GM23338 (cell line): Measurements from ENCODE around the gene HCRT. TPM values are rescaled to one million over a fixed set of nuclear protein-coding genes. Genes with fewer than 3 reads are reported as not detected.

Experiments
- ATAC-seq: fragments of 200-7000 bp; cut with Tn5 transposase; 3 replicates; pipeline ENCODE4 v1.9.1; 2020
- DNase-seq: peaks from one replicate; pipeline ENCODE4 v3.0.0-alpha.2; 2015; ENCODE audit warnings: low spot score
- H2AFZ ChIP-seq: fragments of 200-600 bp; sonication (generic); 2 replicates; pipeline ENCODE4 v1.8.0; 2016; ENCODE audit warnings: antibody characterized with exemption, mild to moderate bottlenecking, moderate library complexity
- H3F3A ChIP-seq: fragments of 200-600 bp; sonication (generic); replicated peaks from 2 replicates; pipeline ENCODE4 v1.8.0; 2017; ENCODE audit warnings: antibody characterized with exemption, mixed run types, low read depth
- H3K27ac ChIP-seq: fragments of 200-600 bp; sonication (generic); 2 replicates; pipeline ENCODE4 v1.6.1; 2016; ENCODE audit warnings: low read depth
- H3K27me3 ChIP-seq: fragments of 200-600 bp; sonication (generic); 2 replicates; pipeline ENCODE4 v1.8.0; 2016; ENCODE audit warnings: mild to moderate bottlenecking, mixed run types, moderate library complexity; ENCODE audit not compliant: insufficient read depth
- H3K36me3 ChIP-seq: fragments of 200-600 bp; sonication (generic); 2 replicates; pipeline ENCODE4 v1.8.0; 2016; ENCODE audit warnings: mild to moderate bottlenecking; ENCODE audit not compliant: insufficient read depth
- H3K4me1 ChIP-seq: fragments of 200-600 bp; sonication (generic); 2 replicates; pipeline ENCODE4 v1.8.0; 2016; ENCODE audit warnings: mild to moderate bottlenecking, moderate library complexity; ENCODE audit not compliant: insufficient read depth
- H3K4me2 ChIP-seq: fragments of 200-600 bp; sonication (generic); 2 replicates; pipeline ENCODE4 v1.7.1; 2017; ENCODE audit warnings: mixed run types
- H3K4me3 ChIP-seq: fragments of 200-600 bp; sonication (generic); 2 replicates; pipeline ENCODE4 v1.6.1; 2016; ENCODE audit warnings: mixed run types
- H3K79me2 ChIP-seq: fragments of 200-600 bp; sonication (generic); replicated peaks from 2 replicates; pipeline ENCODE4 v1.8.0; 2017; ENCODE audit warnings: mild to moderate bottlenecking; ENCODE audit not compliant: insufficient read depth
- H3K9me2 ChIP-seq: fragments of 200-600 bp; sonication (generic); 2 replicates; pipeline ENCODE4 v1.8.0; 2017; ENCODE audit not compliant: insufficient read depth
- H4K20me1 ChIP-seq: fragments of 200-600 bp; sonication (generic); replicated peaks from 2 replicates; pipeline ENCODE4 v1.8.0; 2017; ENCODE audit warnings: mild to moderate bottlenecking; ENCODE audit not compliant: insufficient read depth
- H3K27ac Mint-ChIP-seq: 2 replicates; pipeline ENCODE4 v1.8.0; 2020; ENCODE audit warnings: inconsistent platforms, mild to moderate bottlenecking, moderate library complexity, mixed read lengths
- H3K27me3 Mint-ChIP-seq: 3 replicates; pipeline ENCODE4 v1.8.0; 2022; ENCODE audit warnings: low read depth, mild to moderate bottlenecking, moderate library complexity, mixed read lengths, inconsistent platforms; ENCODE audit not compliant: insufficient read depth, poor library complexity
- H3K36me3 Mint-ChIP-seq: 3 replicates; pipeline ENCODE4 v1.8.0; 2021; ENCODE audit warnings: low read depth, mild to moderate bottlenecking, inconsistent platforms, moderate library complexity, mixed read lengths
- H3K4me1 Mint-ChIP-seq: 3 replicates; pipeline ENCODE4 v1.8.0; 2020; ENCODE audit warnings: mild to moderate bottlenecking, inconsistent platforms, mixed read lengths
- H3K4me3 Mint-ChIP-seq: 3 replicates; pipeline ENCODE4 v1.8.0; 2021; ENCODE audit warnings: moderate library complexity, mild to moderate bottlenecking, inconsistent platforms, mixed read lengths
- H3K9me3 Mint-ChIP-seq: 3 replicates; pipeline ENCODE4 v1.8.0; 2020; ENCODE audit warnings: moderate library complexity, mild to moderate bottlenecking, inconsistent platforms, mixed read lengths
- CREB1 ChIP-seq: fragments of 250-450 bp; sonication (Bioruptor Pico); IDR thresholded peaks from 2 replicates; pipeline ENCODE4 v1.5.0; 2020; ENCODE audit warnings: low read depth, mild to moderate bottlenecking, moderate library complexity
- ETS1 ChIP-seq: IDR thresholded peaks from 2 replicates; pipeline ENCODE4 v1.6.1; 2016; ENCODE audit warnings: antibody characterized with exemption
- EZH2 ChIP-seq: fragments of 200-600 bp; sonication (generic); IDR thresholded peaks from one replicate; pipeline ENCODE4 v1.8.0; 2017; ENCODE audit warnings: antibody characterized with exemption, mild to moderate bottlenecking, low read depth; ENCODE audit not compliant: unreplicated experiment
- EZH2phosphoT487 ChIP-seq: fragments of 200-600 bp; sonication (generic); IDR thresholded peaks from one replicate; pipeline ENCODE4 v1.8.1; 2018; ENCODE audit warnings: antibody characterized with exemption; ENCODE audit not compliant: unreplicated experiment
- JUNB ChIP-seq: IDR thresholded peaks from one replicate; pipeline ENCODE4 v1.6.1; 2016; ENCODE audit warnings: antibody characterized with exemption; ENCODE audit not compliant: unreplicated experiment
- POLR2AphosphoS5 ChIP-seq: IDR thresholded peaks from 2 replicates; pipeline ENCODE4 v1.6.1; 2016; ENCODE audit warnings: antibody characterized with exemption, low read depth
- REST ChIP-seq: IDR thresholded peaks from one replicate; pipeline ENCODE4 v1.6.1; 2018; ENCODE audit warnings: antibody characterized with exemption; ENCODE audit not compliant: unreplicated experiment
- STAT1 ChIP-seq: IDR thresholded peaks from one replicate; pipeline ENCODE4 v1.6.1; 2016; ENCODE audit warnings: antibody characterized with exemption; ENCODE audit not compliant: unreplicated experiment
- ZNF331 ChIP-seq: fragments of 250-450 bp; sonication (Bioruptor Pico); IDR thresholded peaks from 2 replicates; pipeline ENCODE4 v1.5.0; 2020; ENCODE audit warnings: low read depth, mild to moderate bottlenecking, moderate library complexity
- polyA plus RNA-seq: library from polyadenylated mRNA; unstranded; fragments of >200 nt; fragmentation: Nextera tagmentation; extraction: Ambion mirVana; gene quantifications from 2 replicates; pipeline ENCODE4 v1.2.1, GENCODE V29; 2016
- total RNA-seq: library from RNA; depleted of rRNA; stranded (reverse); fragments of >200 nt; shearing (Covaris generic); gene quantifications from 2 replicates; pipeline ENCODE4 v1.2.3, GENCODE V29; 2014
- TF ChIP-seq, protein P1 (sequence below): fragments of 250-450 bp; sonication (Bioruptor Pico); IDR thresholded peaks from 2 replicates; pipeline ENCODE4 v1.5.0; 2020; ENCODE audit warnings: mild to moderate bottlenecking, moderate library complexity

HCRT gene
- total and polyA plus RNA-seq, 2 experiments from 2014 or later = not detected

DNA sequence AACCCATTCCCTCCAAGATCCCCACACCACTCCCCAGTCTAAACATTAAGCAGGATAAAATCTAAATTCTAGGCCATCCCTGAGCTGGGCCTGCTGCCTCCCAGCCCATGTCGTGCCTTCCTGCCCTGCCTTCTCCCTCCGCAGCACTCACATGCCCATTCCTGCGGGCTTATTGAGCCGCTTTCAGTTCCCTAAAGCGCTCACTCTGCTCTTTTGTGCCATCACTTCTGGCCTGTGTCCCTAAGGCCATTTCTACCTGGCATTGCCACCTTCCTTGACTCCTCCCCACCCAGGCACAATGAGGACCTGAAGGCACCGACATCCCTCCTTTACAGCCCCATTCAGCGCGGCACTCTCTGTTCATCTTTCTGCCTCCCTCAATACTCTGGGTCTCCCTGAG, 17.4 kb downstream of the HCRT start:
- Histone ChIP-seq H3K27me3 (no peaks in the 10 kb centered on the region), H2AFZ (no peak overlapping the region), H3F3A (no peaks in the 10 kb centered on the region), H3K4me2 (no peak overlapping the region), H3K4me1 (no peaks in the 10 kb centered on the region; the same call in 1 of the 2 replicates), H3K4me3 (no peak overlapping the region), H3K79me2 (no peaks in the 10 kb centered on the region), H3K27ac (no peak overlapping the region), H3K36me3 (no peaks in the 10 kb centered on the region), H3K9me2 (no peaks in the 10 kb centered on the region), H4K20me1 (no peaks in the 10 kb centered on the region; the same call in 1 of the 2 replicates)
- Mint-ChIP-seq H3K27me3 (peaks cover 20% of the 10 kb centered on the region), H3K27ac (no peak overlapping the region), H3K36me3 (no peaks in the 10 kb centered on the region), H3K4me3 (no peak overlapping the region), H3K4me1 (peaks cover 4% of the 10 kb centered on the region), H3K9me3 (no peaks in the 10 kb centered on the region)
- DNase-seq (no peak), ATAC-seq (no peak)
- TF ChIP-seq ZNF331 (CRISPR knock-in tag) = no peak
- TF ChIP-seq POLR2AphosphoS5 = no peak

DNA sequence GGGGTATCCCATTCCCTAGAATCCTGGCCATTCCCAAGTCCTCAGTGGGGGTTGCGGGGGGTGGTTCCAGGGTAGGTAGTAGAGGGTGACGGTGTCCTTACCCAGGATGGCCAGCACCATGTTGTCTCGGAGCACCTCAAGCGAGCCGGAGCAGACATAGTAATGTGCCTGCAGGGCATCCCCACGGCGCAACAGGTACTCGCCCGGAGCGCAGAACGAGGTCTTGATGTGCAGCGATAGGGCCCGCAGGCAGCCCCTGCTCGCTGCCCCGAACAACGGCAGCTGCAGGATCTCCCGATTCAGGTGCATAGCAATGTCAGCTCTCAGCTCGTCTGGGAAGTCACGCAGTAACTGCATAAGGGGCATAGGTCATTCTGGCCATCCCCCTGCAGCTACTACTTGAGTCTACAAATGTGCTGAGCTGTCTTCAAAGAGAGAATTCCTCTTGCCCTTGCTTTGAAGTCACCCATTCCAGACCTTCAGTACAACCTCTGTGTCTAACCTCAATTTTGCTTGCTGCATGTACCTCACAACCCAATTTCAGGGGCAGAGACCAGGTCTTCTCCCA, 19.0 kb downstream of the HCRT start:
- Histone ChIP-seq H3K36me3 (no peaks in the 10 kb centered on the region), H2AFZ (no peak overlapping the region), H3K4me3 (no peak overlapping the region), H3K27ac (no peak overlapping the region), H3K4me1 (no peaks in the 10 kb centered on the region; the same call in 1 of the 2 replicates), H3K79me2 (no peaks in the 10 kb centered on the region), H3K9me2 (no peaks in the 10 kb centered on the region), H3K27me3 (no peaks in the 10 kb centered on the region), H3F3A (no peaks in the 10 kb centered on the region), H3K4me2 (no peak overlapping the region), H4K20me1 (no peaks in the 10 kb centered on the region; the same call in 1 of the 2 replicates)
- DNase-seq = no peak
- H3K9me3 Mint-ChIP-seq = no peaks in the 10 kb centered on the region
- H3K4me3 Mint-ChIP-seq = no peak overlapping the region
- ATAC-seq = no peak
- H3K4me1 Mint-ChIP-seq = peaks cover 4% of the 10 kb centered on the region
- H3K36me3 Mint-ChIP-seq = no peaks in the 10 kb centered on the region
- H3K27me3 Mint-ChIP-seq = peaks cover 18% of the 10 kb centered on the region
- H3K27ac Mint-ChIP-seq = no peak overlapping the region
- TF ChIP-seq STAT1 = no peak
- TF ChIP-seq, protein P1, sequence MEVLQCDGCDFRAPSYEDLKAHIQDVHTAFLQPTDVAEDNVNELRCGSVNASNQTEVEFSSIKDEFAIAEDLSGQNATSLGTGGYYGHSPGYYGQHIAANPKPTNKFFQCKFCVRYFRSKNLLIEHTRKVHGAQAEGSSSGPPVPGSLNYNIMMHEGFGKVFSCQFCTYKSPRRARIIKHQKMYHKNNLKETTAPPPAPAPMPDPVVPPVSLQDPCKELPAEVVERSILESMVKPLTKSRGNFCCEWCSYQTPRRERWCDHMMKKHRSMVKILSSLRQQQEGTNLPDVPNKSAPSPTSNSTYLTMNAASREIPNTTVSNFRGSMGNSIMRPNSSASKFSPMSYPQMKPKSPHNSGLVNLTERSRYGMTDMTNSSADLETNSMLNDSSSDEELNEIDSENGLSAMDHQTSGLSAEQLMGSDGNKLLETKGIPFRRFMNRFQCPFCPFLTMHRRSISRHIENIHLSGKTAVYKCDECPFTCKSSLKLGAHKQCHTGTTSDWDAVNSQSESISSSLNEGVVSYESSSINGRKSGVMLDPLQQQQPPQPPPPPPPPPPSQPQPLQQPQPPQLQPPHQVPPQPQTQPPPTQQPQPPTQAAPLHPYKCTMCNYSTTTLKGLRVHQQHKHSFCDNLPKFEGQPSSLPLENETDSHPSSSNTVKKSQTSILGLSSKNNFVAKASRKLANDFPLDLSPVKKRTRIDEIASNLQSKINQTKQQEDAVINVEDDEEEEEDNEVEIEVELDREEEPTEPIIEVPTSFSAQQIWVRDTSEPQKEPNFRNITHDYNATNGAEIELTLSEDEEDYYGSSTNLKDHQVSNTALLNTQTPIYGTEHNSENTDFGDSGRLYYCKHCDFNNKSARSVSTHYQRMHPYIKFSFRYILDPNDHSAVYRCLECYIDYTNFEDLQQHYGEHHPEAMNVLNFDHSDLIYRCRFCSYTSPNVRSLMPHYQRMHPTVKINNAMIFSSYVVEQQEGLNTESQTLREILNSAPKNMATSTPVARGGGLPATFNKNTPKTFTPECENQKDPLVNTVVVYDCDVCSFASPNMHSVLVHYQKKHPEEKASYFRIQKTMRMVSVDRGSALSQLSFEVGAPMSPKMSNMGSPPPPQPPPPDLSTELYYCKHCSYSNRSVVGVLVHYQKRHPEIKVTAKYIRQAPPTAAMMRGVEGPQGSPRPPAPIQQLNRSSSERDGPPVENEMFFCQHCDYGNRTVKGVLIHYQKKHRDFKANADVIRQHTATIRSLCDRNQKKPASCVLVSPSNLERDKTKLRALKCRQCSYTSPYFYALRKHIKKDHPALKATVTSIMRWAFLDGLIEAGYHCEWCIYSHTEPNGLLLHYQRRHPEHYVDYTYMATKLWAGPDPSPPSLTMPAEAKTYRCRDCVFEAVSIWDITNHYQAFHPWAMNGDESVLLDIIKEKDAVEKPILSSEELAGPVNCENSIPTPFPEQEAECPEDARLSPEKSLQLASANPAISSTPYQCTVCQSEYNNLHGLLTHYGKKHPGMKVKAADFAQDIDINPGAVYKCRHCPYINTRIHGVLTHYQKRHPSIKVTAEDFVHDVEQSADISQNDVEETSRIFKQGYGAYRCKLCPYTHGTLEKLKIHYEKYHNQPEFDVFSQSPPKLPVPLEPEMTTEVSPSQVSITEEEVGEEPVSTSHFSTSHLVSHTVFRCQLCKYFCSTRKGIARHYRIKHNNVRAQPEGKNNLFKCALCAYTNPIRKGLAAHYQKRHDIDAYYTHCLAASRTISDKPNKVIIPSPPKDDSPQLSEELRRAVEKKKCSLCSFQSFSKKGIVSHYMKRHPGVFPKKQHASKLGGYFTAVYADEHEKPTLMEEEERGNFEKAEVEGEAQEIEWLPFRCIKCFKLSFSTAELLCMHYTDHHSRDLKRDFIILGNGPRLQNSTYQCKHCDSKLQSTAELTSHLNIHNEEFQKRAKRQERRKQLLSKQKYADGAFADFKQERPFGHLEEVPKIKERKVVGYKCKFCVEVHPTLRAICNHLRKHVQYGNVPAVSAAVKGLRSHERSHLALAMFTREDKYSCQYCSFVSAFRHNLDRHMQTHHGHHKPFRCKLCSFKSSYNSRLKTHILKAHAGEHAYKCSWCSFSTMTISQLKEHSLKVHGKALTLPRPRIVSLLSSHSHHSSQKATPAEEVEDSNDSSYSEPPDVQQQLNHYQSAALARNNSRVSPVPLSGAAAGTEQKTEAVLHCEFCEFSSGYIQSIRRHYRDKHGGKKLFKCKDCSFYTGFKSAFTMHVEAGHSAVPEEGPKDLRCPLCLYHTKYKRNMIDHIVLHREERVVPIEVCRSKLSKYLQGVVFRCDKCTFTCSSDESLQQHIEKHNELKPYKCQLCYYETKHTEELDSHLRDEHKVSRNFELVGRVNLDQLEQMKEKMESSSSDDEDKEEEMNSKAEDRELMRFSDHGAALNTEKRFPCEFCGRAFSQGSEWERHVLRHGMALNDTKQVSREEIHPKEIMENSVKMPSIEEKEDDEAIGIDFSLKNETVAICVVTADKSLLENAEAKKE = no peak
- TF ChIP-seq EZH2 = no peak
- TF ChIP-seq CREB1 (CRISPR knock-in tag) = no peak
- TF ChIP-seq ETS1 = no peak
- no peak for TF ChIP-seq EZH2phosphoT487
- no peak for TF ChIP-seq JUNB
- no peak for TF ChIP-seq REST
- no peak for TF ChIP-seq ZNF331 (CRISPR knock-in tag)
